SK-N-SH (cell line): ENCODE results near the gene EXOC3. TPM values are rescaled to one million over a fixed set of nuclear protein-coding genes. Genes with fewer than 3 reads are reported as not detected.
"Not testable (repeated sequence)": the region's sequence is repeated elsewhere in the genome, so short reads cannot be mapped to it uniquely, and the experiment has no call there.

Experiments used
- CTCF ChIA-PET: fragments of 300-600, 350-600 bp; formaldehyde crosslinking; extraction: SDS; loops from one replicate; lab custom pipeline; 2021; lab: Yijun Ruan, JAX
- POLR2A ChIA-PET: fragments of 350-600 bp; sonication (Branson Sonifier 250); formaldehyde crosslinking; extraction: SDS; loops from one replicate; lab custom pipeline; 2020; ENCODE audit warnings: antibody characterized with exemption, inconsistent platforms; lab: Yijun Ruan, JAX
- DNase-seq: peaks from one replicate; pipeline ENCODE4 v3.0.0; 2012
- H2AFZ ChIP-seq: fragments of 200-600 bp; sonication (generic); 2 replicates; pipeline ENCODE4 v1.8.1; 2016; ENCODE audit warnings: antibody characterized with exemption, mild to moderate bottlenecking, low read depth
- H3F3A ChIP-seq: fragments of 200-600 bp; sonication (generic); replicated peaks from 2 replicates; pipeline ENCODE3; 2016; ENCODE audit warnings: antibody characterized with exemption, mild to moderate bottlenecking; ENCODE audit not compliant: insufficient read depth
- H3K27ac ChIP-seq, 2 experiments: fragments of 200-500 bp in 1 of 2; fragments of 200-600 bp in 1 of 2; sonication (Bioruptor generic) in 1 of 2; sonication (generic), shearing (Covaris generic) in 1 of 2; 2 replicates each; pipeline versions ENCODE4 v1.5.1 to v1.6.1; 2014 to 2016; ENCODE audit warnings: low read depth in 2 of 2, inconsistent platforms in 1 of 2, low read length in 1 of 2, mild to moderate bottlenecking in 1 of 2, mixed read lengths in 1 of 2
- H3K27me3 ChIP-seq: fragments of 200-600 bp; sonication (generic), shearing (Covaris generic); 2 replicates; pipeline ENCODE4 v1.6.1; 2016; ENCODE audit warnings: mixed run types; ENCODE audit not compliant: insufficient read depth
- H3K36me3 ChIP-seq, 2 experiments: fragments of 200-500 bp in 1 of 2; fragments of 200-600 bp in 1 of 2; sonication (Bioruptor generic) in 1 of 2; sonication (generic) in 1 of 2; replicated peaks in 1 of 2; 2 replicates each; pipeline versions ENCODE3 to v1.5.1; 2014 to 2016; ENCODE audit warnings: low read length in 1 of 2, mild to moderate bottlenecking in 1 of 2; ENCODE audit not compliant: insufficient read depth in 2 of 2, control insufficient read depth in 1 of 2
- H3K4me1 ChIP-seq, 2 experiments: fragments of 200-500 bp in 1 of 2; fragments of 200-600 bp in 1 of 2; sonication (Bioruptor generic) in 1 of 2; sonication (generic), shearing (Covaris generic) in 1 of 2; 2 replicates each; pipeline versions ENCODE4 v1.5.1 to v1.6.1; 2014 to 2016; ENCODE audit warnings: low read depth in 1 of 2, low read length in 1 of 2, mixed run types in 1 of 2; ENCODE audit not compliant: insufficient read depth in 2 of 2, control insufficient read depth in 1 of 2
- H3K4me2 ChIP-seq: fragments of 200-600 bp; sonication (generic), shearing (Covaris generic); 2 replicates; pipeline ENCODE4 v1.6.1; 2017; ENCODE audit warnings: mixed run types
- H3K4me3 ChIP-seq, 2 experiments: fragments of 200-500 bp in 1 of 2; fragments of 200-600 bp in 1 of 2; sonication (Bioruptor generic) in 1 of 2; sonication (generic), shearing (Covaris generic) in 1 of 2; 2 replicates each; pipeline versions ENCODE4 v1.5.1 to v1.8.1; 2014 to 2016; ENCODE audit warnings: low read depth in 2 of 2, inconsistent platforms in 1 of 2, low read length in 1 of 2, mild to moderate bottlenecking in 1 of 2, mixed read lengths in 1 of 2, moderate library complexity in 1 of 2
- H3K79me2 ChIP-seq: fragments of 200-600 bp; sonication (generic); 2 replicates; pipeline ENCODE4 v1.8.1; 2017; ENCODE audit warnings: mild to moderate bottlenecking; ENCODE audit not compliant: insufficient read depth
- H3K9ac ChIP-seq: fragments of 200-600 bp; sonication (generic); 2 replicates; pipeline ENCODE4 v1.6.1; 2017; ENCODE audit warnings: mixed run types
- H3K9me2 ChIP-seq: fragments of 200-600 bp; sonication (generic); 2 replicates; pipeline ENCODE4 v1.6.1; 2017; ENCODE audit warnings: mixed run types
- H3K9me3 ChIP-seq: fragments of 200-600 bp; sonication (generic); 2 replicates; pipeline ENCODE4 v1.6.1; 2017; ENCODE audit warnings: mixed run types, mild to moderate bottlenecking, moderate library complexity
- H4K20me1 ChIP-seq: fragments of 200-600 bp; sonication (generic); 2 replicates; pipeline ENCODE4 v1.6.1; 2017; ENCODE audit warnings: mild to moderate bottlenecking, mixed run types; ENCODE audit not compliant: insufficient read depth
- CHD2 ChIP-seq: fragments of 150-350 bp; IDR thresholded peaks from 2 replicates; pipeline ENCODE4 v1.6.1; 2018; ENCODE audit warnings: low read length; ENCODE audit not compliant: partially characterized antibody
- ELF1 ChIP-seq: IDR thresholded peaks from 2 replicates; pipeline ENCODE4 v1.4.0; 2012
- EZH2phosphoT487 ChIP-seq: fragments of 200-600 bp; sonication (generic); IDR thresholded peaks from 2 replicates; pipeline ENCODE4 v1.6.1; 2017; ENCODE audit warnings: low read depth, mixed run types, mild to moderate bottlenecking, antibody characterized with exemption, moderate library complexity, borderline replicate concordance
- FOXJ3 ChIP-seq: sonication (generic); formaldehyde crosslinking; IDR thresholded peaks from 2 replicates; pipeline ENCODE4 v1.5.1; 2020; ENCODE audit warnings: mild to moderate bottlenecking, missing genetic modification reagents
- FOXM1 ChIP-seq: IDR thresholded peaks from 2 replicates; pipeline ENCODE4 v1.4.0; 2012; ENCODE audit warnings: low read depth, mild to moderate bottlenecking
- GABPA ChIP-seq: IDR thresholded peaks from 2 replicates; pipeline ENCODE4 v1.4.0; 2012; ENCODE audit warnings: low read depth, mild to moderate bottlenecking
- MXI1 ChIP-seq: IDR thresholded peaks from 2 replicates; pipeline ENCODE4 v1.6.1; 2012; ENCODE audit warnings: mild to moderate bottlenecking, low read depth, low read length, improper control_type of control experiment
- NFIC ChIP-seq: IDR thresholded peaks from 2 replicates; pipeline ENCODE4 v1.4.0; 2012; ENCODE audit warnings: borderline replicate concordance
- NRF1 ChIP-seq: IDR thresholded peaks from 2 replicates; pipeline ENCODE4 v1.6.1; 2012; ENCODE audit warnings: low read depth, mild to moderate bottlenecking, low read length
- RAD21 ChIP-seq: IDR thresholded peaks from 2 replicates; pipeline ENCODE4 v1.6.1; 2012; ENCODE audit warnings: mild to moderate bottlenecking, low read length
- RFX5 ChIP-seq: IDR thresholded peaks from 2 replicates; pipeline ENCODE4 v1.6.1; 2012; ENCODE audit warnings: mild to moderate bottlenecking, improper control_type of control experiment, low read length
- RXRA ChIP-seq: IDR thresholded peaks from 2 replicates; pipeline ENCODE4 v1.4.0; 2012; ENCODE audit warnings: low read depth, mild to moderate bottlenecking, borderline replicate concordance
- SIN3A ChIP-seq: IDR thresholded peaks from 2 replicates; pipeline ENCODE4 v1.6.1; 2012; ENCODE audit warnings: low read depth, mild to moderate bottlenecking, low read length, moderate library complexity, borderline replicate concordance
- SMC3 ChIP-seq: IDR thresholded peaks from 2 replicates; pipeline ENCODE4 v1.6.1; 2012; ENCODE audit warnings: low read depth, low read length, improper control_type of control experiment
- YY1 ChIP-seq: IDR thresholded peaks from 2 replicates; pipeline ENCODE4 v1.4.0; 2012; ENCODE audit warnings: low read depth, mild to moderate bottlenecking
- WGBS: methylation state at CpG from one replicate; pipeline ENCODE4 v1.1.6; 2017; ENCODE audit warnings: low lambda C conversion rate; 5-methylcytosine and 5-hydroxymethylcytosine counted together
- polyA plus RNA-seq, 3 experiments: library from polyadenylated mRNA; depleted of rRNA; stranded (reverse); fragments of >200 nt; gene quantifications; 2 replicates each; pipeline ENCODE4 v1.2.3, GENCODE V29; 2012
- TF ChIP-seq, protein P1 (sequence below): IDR thresholded peaks from 2 replicates; pipeline ENCODE4; 2012
- TF ChIP-seq, protein P2 (sequence below): IDR thresholded peaks from 2 replicates; pipeline ENCODE4 v1.4.0; 2012; ENCODE audit warnings: low read depth, borderline replicate concordance

The EXOC3 gene
- polyA plus RNA-seq, 1 of the 3 experiments (the other 2 are of a cell fraction), result 25.7 TPM

DNA sequence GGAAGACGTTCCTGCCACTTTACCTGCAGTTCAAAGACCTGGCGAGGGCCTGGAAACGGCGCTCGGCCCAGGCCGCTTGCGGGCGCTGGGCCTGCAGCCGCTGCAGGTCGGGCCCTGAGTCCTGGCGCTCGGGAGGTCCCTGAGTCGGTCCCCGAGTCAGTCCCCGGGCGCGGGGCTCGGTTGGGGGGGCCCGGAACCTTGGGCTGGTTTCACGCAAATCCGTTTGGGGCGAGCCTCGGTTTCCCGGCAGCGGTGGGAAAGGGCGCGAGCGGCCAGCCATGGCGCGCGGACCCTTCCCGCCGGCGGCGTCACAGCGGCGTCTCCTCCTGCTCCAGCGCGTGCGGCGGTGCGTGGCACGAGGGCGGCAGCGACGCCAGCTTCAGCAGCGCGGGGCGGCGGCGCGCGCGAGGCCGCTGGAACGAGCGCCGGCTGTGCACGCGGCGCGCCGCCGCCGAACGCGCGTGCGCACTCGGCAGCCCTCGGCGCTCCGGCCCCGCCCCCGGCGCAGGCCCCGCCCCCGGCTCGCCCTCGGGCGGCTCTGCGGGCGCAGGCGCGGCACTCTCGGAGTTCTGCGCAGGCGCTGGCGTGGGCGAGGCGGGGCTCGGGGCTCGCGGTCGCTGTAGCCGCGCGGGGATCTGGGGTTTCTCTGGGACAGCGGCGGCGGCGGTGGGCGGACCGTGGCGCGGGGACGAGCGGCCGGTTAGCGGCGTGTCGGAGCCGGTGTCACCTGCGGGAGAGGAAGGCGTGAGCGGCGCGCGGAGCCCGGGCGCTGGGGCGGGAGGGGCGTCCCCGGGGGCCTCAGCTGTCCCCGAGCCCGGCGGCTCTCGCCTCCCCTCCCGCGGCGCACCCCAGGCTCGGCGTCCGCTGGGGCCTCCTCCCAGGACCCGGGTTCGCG, 29.9 kb downstream of the EXOC3 start (continued):
- TF ChIP-seq RFX5 (no peak), GABPA (no peak), CHD2 (no peak), MXI1 (peak; percentile 74; the same call in 1 of the 2 replicates), EZH2phosphoT487 (no peak), NFIC (no peak), FOXJ3 (CRISPR knock-in tag) (no peak), SMC3 (no peak), RAD21 (no peak), YY1 (no peak), FOXM1 (no peak), SIN3A (no peak; the same call in 1 of the 2 replicates)
- TF ChIP-seq, protein P1, sequence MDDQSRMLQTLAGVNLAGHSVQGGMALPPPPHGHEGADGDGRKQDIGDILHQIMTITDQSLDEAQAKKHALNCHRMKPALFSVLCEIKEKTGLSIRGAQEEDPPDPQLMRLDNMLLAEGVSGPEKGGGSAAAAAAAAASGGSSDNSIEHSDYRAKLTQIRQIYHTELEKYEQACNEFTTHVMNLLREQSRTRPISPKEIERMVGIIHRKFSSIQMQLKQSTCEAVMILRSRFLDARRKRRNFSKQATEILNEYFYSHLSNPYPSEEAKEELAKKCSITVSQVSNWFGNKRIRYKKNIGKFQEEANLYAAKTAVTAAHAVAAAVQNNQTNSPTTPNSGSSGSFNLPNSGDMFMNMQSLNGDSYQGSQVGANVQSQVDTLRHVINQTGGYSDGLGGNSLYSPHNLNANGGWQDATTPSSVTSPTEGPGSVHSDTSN, result no peak
- TF ChIP-seq, protein P2, sequence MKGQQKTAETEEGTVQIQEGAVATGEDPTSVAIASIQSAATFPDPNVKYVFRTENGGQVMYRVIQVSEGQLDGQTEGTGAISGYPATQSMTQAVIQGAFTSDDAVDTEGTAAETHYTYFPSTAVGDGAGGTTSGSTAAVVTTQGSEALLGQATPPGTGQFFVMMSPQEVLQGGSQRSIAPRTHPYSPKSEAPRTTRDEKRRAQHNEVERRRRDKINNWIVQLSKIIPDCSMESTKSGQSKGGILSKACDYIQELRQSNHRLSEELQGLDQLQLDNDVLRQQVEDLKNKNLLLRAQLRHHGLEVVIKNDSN, result no peak

DNA sequence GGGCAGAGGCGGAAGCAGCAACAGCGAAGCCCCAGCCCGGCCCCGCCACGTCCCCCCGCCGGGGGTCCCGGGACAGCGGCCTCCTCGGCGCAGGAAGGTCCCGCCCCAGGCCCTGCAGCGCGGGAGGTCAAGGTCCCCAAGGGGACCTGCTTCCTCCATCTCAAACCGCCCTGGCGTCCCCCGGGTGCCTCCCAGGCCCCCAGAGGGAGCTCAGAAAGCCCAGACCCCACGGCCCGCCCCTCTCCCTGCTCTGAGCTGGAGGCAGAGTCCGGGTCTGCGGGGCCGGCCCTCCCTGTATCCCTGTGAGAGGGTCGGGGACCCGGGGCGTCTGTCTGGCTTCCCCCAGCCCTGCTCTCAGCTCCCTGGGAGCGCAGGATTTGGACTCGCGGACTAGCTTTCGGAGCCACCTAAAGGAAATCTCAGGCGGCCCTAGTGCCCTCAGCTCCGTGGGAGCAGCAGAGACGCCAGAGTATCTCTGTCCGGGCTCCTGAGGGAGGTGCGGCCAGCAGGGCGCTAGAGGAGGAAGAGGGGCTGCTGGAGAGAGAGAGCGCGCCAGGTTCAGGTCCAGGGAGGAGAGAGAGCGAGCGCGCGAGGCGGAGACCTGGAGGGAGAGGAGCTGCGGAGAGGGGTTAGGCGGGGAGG, 30.7 kb downstream of the EXOC3 start:
- TF ChIP-seq SMC3, result no peak
- TF ChIP-seq FOXJ3 (CRISPR knock-in tag), result no peak
- TF ChIP-seq SIN3A, result no peak
- no peak for TF ChIP-seq RXRA
- TF ChIP-seq ELF1, result no peak
- TF ChIP-seq NRF1, result no peak
- TF ChIP-seq, protein P1, result no peak
- peaks cover 6% of the 10 kb centered on the region for H4K20me1 ChIP-seq
- H3K36me3 ChIP-seq, result peaks cover 0 to 11% of the 10 kb centered on the region in 2 experiments
- no peaks in the 10 kb centered on the region for H3K9me3 ChIP-seq
- WGBS, result under 1% methylated on average over 18 of the region's 44 CpGs
- H3K4me2 ChIP-seq, result peak overlapping the region; percentile 94
- peak overlapping the region; percentile 70; the same call in 1 of the 2 replicates for H2AFZ ChIP-seq
- no peaks in the 10 kb centered on the region for H3K27me3 ChIP-seq
- POLR2A ChIA-PET, result no interaction called here
- H3K4me3 ChIP-seq, result peak overlapping the region; percentile 78 to 86
- DNase-seq, result peak; percentile 79
- peaks cover 0 to 21% of the 10 kb centered on the region in 2 experiments; a peak in 1 of 4 replicates for H3K4me1 ChIP-seq
- H3K27ac ChIP-seq, result no peak overlapping the region
- CTCF ChIA-PET, result interaction anchor here (0.8 to 1.7 kb wide), 2 partner anchors 27 to 285 kb away, joined by 3 to 6 read pairs; no protein-coding TSS in a partner anchor
- H3K79me2 ChIP-seq, result peaks cover 9% of the 10 kb centered on the region; the same call in 1 of the 2 replicates
- no peaks in the 10 kb centered on the region for H3F3A ChIP-seq
- no peaks in the 10 kb centered on the region for H3K9me2 ChIP-seq
- peak overlapping the region; percentile 55 for H3K9ac ChIP-seq

DNA sequence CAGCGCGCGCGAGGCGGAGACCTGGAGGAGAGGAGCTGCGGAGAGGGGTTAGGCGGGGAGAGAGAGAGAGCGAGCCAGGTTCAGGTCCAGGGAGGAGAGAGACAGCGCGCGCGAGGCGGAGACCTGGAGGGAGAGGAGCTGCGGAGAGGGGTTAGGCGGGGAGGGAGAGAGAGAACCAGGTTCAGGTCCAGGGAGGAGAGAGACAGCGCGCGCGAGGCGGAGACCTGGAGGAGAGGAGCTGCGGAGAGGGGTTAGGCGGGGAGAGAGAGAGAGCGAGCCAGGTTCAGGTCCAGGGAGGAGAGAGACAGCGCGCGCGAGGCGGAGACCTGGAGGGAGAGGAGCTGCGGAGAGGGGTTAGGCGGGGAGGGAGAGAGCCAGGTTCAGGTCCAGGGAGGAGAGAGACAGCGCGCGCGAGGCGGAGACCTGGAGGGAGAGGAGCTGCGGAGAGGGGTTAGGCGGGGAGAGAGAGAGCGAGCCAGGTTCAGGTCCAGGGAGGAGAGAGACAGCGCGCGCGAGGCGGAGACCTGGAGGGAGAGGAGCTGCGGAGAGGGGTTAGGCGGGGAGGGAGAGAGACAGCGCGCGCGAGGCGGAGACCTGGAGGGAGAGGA, 31.4 kb downstream of the EXOC3 start:
- H3K9ac ChIP-seq, H3K36me3 ChIP-seq, H3K9me2 ChIP-seq, POLR2A ChIA-PET, H4K20me1 ChIP-seq, H2AFZ ChIP-seq, H3K27ac ChIP-seq, DNase-seq, H3K9me3 ChIP-seq, H3K27me3 ChIP-seq, H3F3A ChIP-seq, H3K79me2 ChIP-seq: not testable (repeated sequence)
- Histone ChIP-seq H3K4me3 (peak overlapping the region in 1 of 2 experiments; percentile 86; a peak in 2 of 4 replicates), H3K4me1 (peaks cover 0 to 21% of the 10 kb centered on the region in 2 experiments; a peak in 1 of 4 replicates), H3K4me2 (peak overlapping the region; percentile 94)
- 2% methylated on average over 46 of the region's 50 CpGs for WGBS
- CTCF ChIA-PET, result interaction anchor here (0.8 to 1.7 kb wide), 2 partner anchors 28 to 286 kb away, joined by 3 to 6 read pairs; no protein-coding TSS in a partner anchor
